NCI-H1417 treated with DMSO at 0.1 percent for 48 hours (cell line): Measurements from ENCODE around the gene BARX1.

ENCODE experiments used
- DNase-seq: peaks from one replicate; lab custom pipeline; 2025; lab: John Stamatoyannopoulos, UW

BARX1 gene

DNA sequence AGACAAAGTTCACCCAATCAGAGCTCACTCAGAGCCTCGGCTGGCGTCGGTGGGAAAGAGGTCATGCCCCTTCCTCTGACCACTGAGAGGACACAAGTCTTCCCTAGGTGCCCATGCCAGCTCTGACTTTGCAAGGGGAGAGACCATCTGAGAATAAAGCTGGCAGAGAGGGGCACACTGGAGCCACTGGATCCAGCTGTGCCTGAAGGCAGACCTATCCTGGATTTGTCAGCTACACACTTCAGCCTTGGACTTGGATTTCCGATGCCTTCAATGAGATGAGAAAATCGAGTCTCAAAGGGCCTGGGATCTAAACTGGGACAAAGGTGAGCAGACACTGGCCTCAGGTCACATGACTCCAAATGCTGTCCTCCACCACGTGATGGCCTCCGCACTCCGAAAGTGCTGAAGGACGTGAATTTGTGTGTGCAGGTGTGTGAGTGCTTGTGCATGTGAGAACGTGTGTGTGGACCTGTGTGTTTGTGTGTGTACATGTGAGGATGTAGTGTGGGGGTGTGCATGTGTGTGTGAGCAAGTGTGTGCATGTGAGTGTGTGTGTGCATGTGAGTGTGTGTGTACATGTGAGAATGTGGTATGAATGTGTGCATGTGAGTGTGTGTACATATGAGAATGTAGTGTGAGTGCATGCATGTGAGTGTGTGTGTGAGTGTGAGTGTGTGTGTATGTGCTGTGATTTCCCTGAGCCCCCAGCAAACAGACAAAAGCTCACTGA lies 37.9 kb downstream of the BARX1 start:
- DNase-seq, result no peak

- no peak for DNase-seq
These were observed 38.8 kb downstream of the BARX1 start for GRCh38 chr9:93916358-93916757.

GRCh38 chr9:93911801-93912554 lies 43.2 kb downstream of the BARX1 start:
- peak; percentile 87 for DNase-seq

DNA sequence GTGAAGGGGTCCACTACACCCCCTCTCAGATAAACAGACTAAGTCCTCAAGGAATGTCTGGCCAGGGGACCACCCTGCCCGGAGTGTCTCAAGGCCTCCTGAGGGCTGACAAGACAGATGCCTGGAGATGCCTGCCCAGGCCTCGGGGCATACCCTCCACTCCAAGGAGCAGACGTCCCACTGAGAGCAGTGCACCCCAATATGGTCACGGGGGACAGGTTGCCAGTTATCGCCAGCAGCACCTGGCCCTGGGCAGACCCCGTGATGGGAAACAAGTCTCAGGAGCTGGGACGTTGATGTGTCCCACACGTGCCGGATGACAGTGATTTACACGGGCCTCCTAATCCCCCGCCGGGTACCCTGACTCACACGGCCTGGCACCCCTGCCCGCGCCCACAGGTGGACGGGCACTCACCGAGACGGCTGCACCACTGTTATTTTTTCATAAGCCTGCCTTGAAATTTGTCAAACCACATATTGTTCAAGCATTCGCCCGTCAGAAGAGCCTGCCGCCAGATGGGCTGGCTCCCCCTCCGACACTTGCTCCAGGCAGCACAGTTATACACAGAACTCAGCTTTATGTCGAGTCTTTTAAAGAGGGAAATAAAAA lies 43.9 kb downstream of the BARX1 start:
- DNase-seq, result no peak

GRCh38 chr9:93910598-93910997 lies 44.6 kb downstream of the BARX1 start:
- no peak for DNase-seq

DNA sequence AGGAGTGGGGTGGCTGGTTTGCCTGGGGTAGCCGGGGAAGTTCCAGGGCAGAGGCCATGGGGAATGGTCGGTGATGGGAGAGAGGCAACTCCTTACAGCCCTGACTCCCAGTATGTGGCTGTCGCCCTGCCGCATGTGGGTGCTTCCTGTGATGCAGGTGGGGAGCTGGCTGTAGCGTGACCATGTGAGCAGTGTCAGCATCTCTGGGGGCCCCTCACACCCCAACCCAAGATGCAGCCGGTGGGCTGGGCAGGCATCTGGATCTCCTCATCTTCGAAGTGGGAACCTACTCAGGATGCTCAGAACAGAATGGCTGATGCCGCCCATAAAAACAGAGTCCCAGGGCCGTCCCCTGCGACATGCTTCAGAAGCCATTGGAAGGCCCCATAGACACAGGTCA lies 45.0 kb downstream of the BARX1 start:
- no peak for DNase-seq

- DNase-seq, result no peak
These were observed 45.9 kb downstream of the BARX1 start for GRCh38 chr9:93909242-93909616.

- no peak for DNase-seq
These were observed 46.4 kb downstream of the BARX1 start for GRCh38 chr9:93908591-93909241.

- DNase-seq, result no peak
These were observed 47.5 kb downstream of the BARX1 start for GRCh38 chr9:93907551-93908199.

DNA sequence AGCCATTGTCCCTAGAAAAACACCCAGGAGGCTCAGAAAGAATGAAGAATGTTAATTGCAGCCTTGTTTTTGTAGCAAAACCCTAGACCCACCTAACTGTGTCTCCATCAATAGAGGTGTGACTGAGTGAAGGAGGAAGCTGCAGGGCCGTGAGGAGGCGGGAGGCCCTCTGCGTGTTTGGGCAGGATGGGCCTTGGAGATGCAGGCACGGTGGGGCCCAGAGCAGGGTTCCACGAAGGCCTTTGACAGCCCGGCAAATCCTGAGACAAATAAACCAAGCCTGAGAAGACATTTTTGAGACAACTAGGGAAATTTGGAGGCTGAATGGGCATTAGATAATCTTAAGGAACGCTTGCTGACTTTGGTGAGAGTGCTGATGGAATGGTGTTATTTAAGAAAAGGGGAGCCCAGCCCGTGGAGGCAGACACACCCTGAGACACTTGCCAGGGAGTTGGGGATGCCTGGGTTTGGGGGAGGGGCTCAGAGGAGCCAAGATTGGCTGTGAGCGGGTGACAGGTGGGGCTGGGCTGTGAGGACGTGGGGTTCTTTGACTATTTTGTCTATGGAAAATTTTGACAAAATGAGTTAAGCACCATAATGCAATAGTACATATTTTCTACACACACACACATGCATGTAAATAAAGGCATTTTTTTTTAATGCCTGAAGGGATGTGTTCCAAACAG lies 48.8 kb downstream of the BARX1 start:
- no peak for DNase-seq

- DNase-seq, result no peak
These were observed 49.6 kb downstream of the BARX1 start for GRCh38 chr9:93905473-93906133.

- no peak for DNase-seq
These were observed 50.3 kb downstream of the BARX1 start for GRCh38 chr9:93904649-93905472.

DNA sequence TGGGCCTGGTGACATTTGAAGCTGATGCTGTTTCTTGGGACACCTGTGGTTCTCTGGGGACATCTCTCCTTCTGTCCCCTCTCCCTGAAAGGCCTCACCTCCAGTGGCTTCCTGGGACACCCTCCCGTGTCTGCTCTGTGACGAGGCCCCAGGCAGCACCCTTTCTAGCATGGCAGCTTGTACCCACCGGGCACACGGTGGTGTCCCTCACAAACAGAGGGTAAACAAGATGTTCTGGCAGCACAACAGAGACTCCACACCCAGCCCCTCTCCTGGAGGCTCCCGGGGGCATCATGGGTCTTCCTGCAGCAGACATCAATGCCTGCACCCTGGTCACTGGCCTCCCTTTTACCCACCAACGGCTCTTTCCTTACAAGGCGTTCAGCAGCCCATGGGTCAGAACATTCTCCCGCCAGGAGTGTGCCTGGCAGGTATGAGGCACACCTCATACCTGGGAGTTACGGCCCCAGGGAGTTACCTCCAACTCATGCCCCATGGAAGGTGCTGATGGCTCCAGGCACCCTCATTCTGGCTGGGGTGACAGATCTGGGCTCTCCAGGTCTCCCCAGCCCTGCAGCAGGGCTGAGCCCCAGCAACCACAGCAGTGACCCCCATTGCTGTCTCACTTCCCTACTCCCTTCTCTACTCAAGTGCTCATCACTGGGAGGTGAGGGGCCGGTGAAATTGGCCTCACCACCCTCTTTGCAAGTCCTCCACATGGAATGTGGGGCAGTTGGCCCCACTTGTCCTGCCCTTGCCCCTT lies 51.1 kb downstream of the BARX1 start:
- no peak for DNase-seq

- DNase-seq, result no peak
These were observed 52.1 kb downstream of the BARX1 start for GRCh38 chr9:93902780-93903655.

- DNase-seq, result no peak
These were observed 52.9 kb downstream of the BARX1 start for GRCh38 chr9:93902051-93902779.
